H1 (cell line): Measurements from ENCODE around the gene MBP. TPM values are rescaled to one million over a fixed set of nuclear protein-coding genes. Genes with fewer than 3 reads are reported as not detected.

Source experiments
- CTCF ChIA-PET: fragments of 300-600 bp; sonication (Branson Sonifier 250); formaldehyde crosslinking; loops from one replicate; lab custom pipeline; 2021; ENCODE audit not compliant: partially characterized antibody; lab: Charles Lee
- POLR2A ChIA-PET: fragments of 300-600 bp; sonication (Branson Sonifier 250); formaldehyde crosslinking; loops from one replicate; lab custom pipeline; 2021; ENCODE audit warnings: inconsistent platforms; ENCODE audit not compliant: partially characterized antibody; lab: Charles Lee
- DNase-seq, 2 experiments: peaks; one replicate each; pipeline versions ENCODE4 v3.0.0 to v3.0.0-alpha.2; 2010 to 2022; ENCODE audit warnings: low spot score in 2 of 2, low read depth in 1 of 2, mixed read lengths in 1 of 2
- FAIRE-seq: peaks from 2 replicates; lab custom pipeline; 2011; peaks lifted over from hg19 to GRCh38; lab: Jason Lieb, UNC
- H2AFZ ChIP-seq: 2 replicates; pipeline ENCODE4 v1.8.1; 2012; ENCODE audit warnings: low read length, inconsistent platforms
- H2AK5ac ChIP-seq: 2 replicates; pipeline ENCODE4 v1.6.1; 2013; ENCODE audit warnings: low read depth, low read length
- H2BK120ac ChIP-seq: replicated peaks from 2 replicates; pipeline ENCODE3; 2013; ENCODE audit warnings: low read depth, low read length, inconsistent platforms
- H2BK12ac ChIP-seq: 2 replicates; pipeline ENCODE4 v1.6.1; 2013; ENCODE audit warnings: low read depth, low read length
- H2BK15ac ChIP-seq: 2 replicates; pipeline ENCODE4 v1.6.1; 2013; ENCODE audit warnings: low read length
- H2BK20ac ChIP-seq: 2 replicates; pipeline ENCODE4 v1.6.1; 2013; ENCODE audit warnings: low read length
- H2BK5ac ChIP-seq: 2 replicates; pipeline ENCODE4 v1.6.1; 2013; ENCODE audit warnings: low read depth, low read length
- H3K14ac ChIP-seq: 2 replicates; pipeline ENCODE4 v1.6.1; 2013; ENCODE audit warnings: inconsistent platforms; ENCODE audit not compliant: insufficient read length
- H3K18ac ChIP-seq: 2 replicates; pipeline ENCODE4 v1.6.1; 2013; ENCODE audit warnings: low read length; ENCODE audit errors: extremely low read depth
- H3K23ac ChIP-seq: 2 replicates; pipeline ENCODE4 v1.6.1; 2013; ENCODE audit warnings: inconsistent platforms; ENCODE audit not compliant: insufficient read length
- H3K23me2 ChIP-seq: 2 replicates; pipeline ENCODE4 v1.6.1; 2013; ENCODE audit warnings: low read depth, low read length
- H3K27ac ChIP-seq: 2 replicates; pipeline ENCODE4 v1.6.1; 2011; ENCODE audit warnings: low read depth, low read length, inconsistent platforms
- H3K27me3 ChIP-seq, 4 experiments: replicated peaks in 1 of 4; 1 replicate in 1 of 4; 2 replicates in 3 of 4; pipeline versions ENCODE4 v1.6.1 to v1.8.1; 2011 to 2013; ENCODE audit warnings: low read length in 3 of 4, mild to moderate bottlenecking in 3 of 4, inconsistent platforms in 2 of 4, mixed read lengths in 2 of 4, moderate library complexity in 1 of 4; ENCODE audit not compliant: control insufficient read depth in 3 of 4, insufficient read depth in 3 of 4; ENCODE audit errors: extremely low read depth in 1 of 4
- H3K36me3 ChIP-seq, 4 experiments: 2 replicates each; pipeline versions ENCODE4 v1.6.1 to v1.8.1; 2011 to 2013; ENCODE audit warnings: mild to moderate bottlenecking in 4 of 4, low read length in 3 of 4, moderate library complexity in 2 of 4, control low read depth in 1 of 4, inconsistent platforms in 1 of 4; ENCODE audit not compliant: insufficient read depth in 4 of 4, control insufficient read depth in 2 of 4
- H3K4ac ChIP-seq: replicated peaks from 2 replicates; pipeline ENCODE3; 2013; ENCODE audit warnings: low read length, low read depth, mixed read lengths, inconsistent platforms; ENCODE audit not compliant: insufficient read length
- H3K4me1 ChIP-seq, 4 experiments: replicated peaks in 1 of 4; 1 replicate in 1 of 4; 2 replicates in 3 of 4; pipeline versions ENCODE4 v1.6.1 to v1.8.1; 2011 to 2013; ENCODE audit warnings: low read length in 3 of 4, inconsistent platforms in 2 of 4, mixed read lengths in 1 of 4; ENCODE audit not compliant: insufficient read depth in 4 of 4, control insufficient read depth in 3 of 4
- H3K4me2 ChIP-seq, 2 experiments: 2 replicates each; pipeline versions ENCODE4 v1.6.1 to v1.8.1; 2011 to 2013; ENCODE audit warnings: low read depth in 2 of 2, low read length in 2 of 2, control low read depth in 1 of 2, inconsistent platforms in 1 of 2, mild to moderate bottlenecking in 1 of 2; ENCODE audit not compliant: insufficient read depth in 1 of 2
- H3K4me3 ChIP-seq, 4 experiments: fragments of 200-600, 300-600 bp in 1 of 4; sonication (generic), shearing (Covaris generic), sonication (Bioruptor Twin) in 1 of 4; 2 replicates each; pipeline versions ENCODE4 v1.5.1 to v1.8.1; 2011 to 2016; ENCODE audit warnings: low read length in 4 of 4, low read depth in 3 of 4, control low read depth in 2 of 4, inconsistent platforms in 2 of 4, mild to moderate bottlenecking in 2 of 4, mixed read lengths in 1 of 4, moderate library complexity in 1 of 4; ENCODE audit not compliant: insufficient read depth in 2 of 4; ENCODE audit errors: extremely low read depth in 1 of 4
- H3K56ac ChIP-seq: replicated peaks from 2 replicates; pipeline ENCODE3; 2013; ENCODE audit warnings: low read depth, mild to moderate bottlenecking, mixed read lengths, low read length, inconsistent platforms; ENCODE audit not compliant: insufficient read length
- H3K79me1 ChIP-seq: 2 replicates; pipeline ENCODE4 v1.6.1; 2013; ENCODE audit warnings: low read depth, low read length, control low read depth
- H3K79me2 ChIP-seq, 2 experiments: 2 replicates each; pipeline versions ENCODE4 v1.6.1 to v1.8.1; 2012 to 2013; ENCODE audit warnings: low read length in 2 of 2, mild to moderate bottlenecking in 2 of 2, inconsistent platforms in 1 of 2; ENCODE audit not compliant: insufficient read depth in 2 of 2, control insufficient read depth in 1 of 2
- H3K9ac ChIP-seq, 4 experiments: replicated peaks in 1 of 4; 1 replicate in 1 of 4; 2 replicates in 3 of 4; pipeline versions ENCODE4 v1.6.1 to v1.8.1; 2011 to 2013; ENCODE audit warnings: low read depth in 3 of 4, low read length in 3 of 4, control low read depth in 2 of 4, mild to moderate bottlenecking in 2 of 4, moderate library complexity in 2 of 4, inconsistent platforms in 1 of 4; ENCODE audit errors: extremely low read depth in 1 of 4
- H3K9me3 ChIP-seq, 2 experiments: 2 replicates each; pipeline versions ENCODE4 v1.6.1 to v1.8.1; 2012 to 2013; ENCODE audit warnings: mild to moderate bottlenecking in 2 of 2, moderate library complexity in 2 of 2, control low read depth in 1 of 2, inconsistent platforms in 1 of 2, low read depth in 1 of 2, low read length in 1 of 2, mixed read lengths in 1 of 2; ENCODE audit not compliant: insufficient read depth in 2 of 2
- H4K20me1 ChIP-seq, 2 experiments: replicated peaks in 1 of 2; 2 replicates each; pipeline versions ENCODE3 to v1.8.1; 2011 to 2013; ENCODE audit warnings: inconsistent platforms in 2 of 2, low read length in 2 of 2, mild to moderate bottlenecking in 1 of 2; ENCODE audit not compliant: insufficient read depth in 2 of 2, control insufficient read depth in 1 of 2
- H4K5ac ChIP-seq: 2 replicates; pipeline ENCODE4 v1.6.1; 2013; ENCODE audit warnings: low read length, low read depth, mixed read lengths, inconsistent platforms; ENCODE audit not compliant: insufficient read length
- H4K8ac ChIP-seq: 2 replicates; pipeline ENCODE4 v1.8.0; 2013; ENCODE audit warnings: mild to moderate bottlenecking, moderate library complexity, low read length, inconsistent platforms; ENCODE audit not compliant: insufficient read depth; ENCODE audit errors: extremely low read depth
- H4K91ac ChIP-seq: replicated peaks from 2 replicates; pipeline ENCODE3; 2013; ENCODE audit warnings: low read length, mixed read lengths, inconsistent platforms; ENCODE audit not compliant: insufficient read length
- BRCA1 ChIP-seq: IDR thresholded peaks from 2 replicates; pipeline ENCODE4 v1.6.1; 2012; ENCODE audit warnings: low read depth, low read length, improper control_type of control experiment
- CEBPB ChIP-seq: IDR thresholded peaks from 2 replicates; pipeline ENCODE4 v1.6.1; 2012; ENCODE audit warnings: low read depth, low read length
- CREB1 ChIP-seq: IDR thresholded peaks from 2 replicates; pipeline ENCODE4 v1.6.1; 2012; ENCODE audit warnings: inconsistent platforms
- POLR2A ChIP-seq, 2 experiments: IDR thresholded peaks; 1 replicate in 1 of 2; 2 replicates in 1 of 2; pipeline ENCODE4 v1.6.1; 2011; ENCODE audit warnings: low read depth in 2 of 2, low read length in 2 of 2, mild to moderate bottlenecking in 2 of 2; ENCODE audit errors: control extremely low read depth in 1 of 2
- TAF7 ChIP-seq: optimal IDR thresholded peaks from 2 replicates; pipeline ENCODE3; 2011; ENCODE audit warnings: low read depth, mild to moderate bottlenecking, inconsistent platforms, low read length, moderate library complexity, borderline replicate concordance
- TCF12 ChIP-seq: IDR thresholded peaks from 2 replicates; pipeline ENCODE4 v1.6.1; 2011; ENCODE audit warnings: low read depth, mild to moderate bottlenecking, low read length
- WGBS, 2 experiments: shearing (Covaris generic) in 1 of 2; methylation state at CpG; one replicate each; pipeline versions ENCODE4 v1.1.6 to v1.1.7; 2013 to 2015; ENCODE audit warnings: low lambda C conversion rate in 2 of 2, mixed read lengths in 2 of 2, inconsistent platforms in 1 of 2, low coverage in 1 of 2, missing lambda C conversion rate in 1 of 2; ENCODE audit not compliant: insufficient replicate concordance in 2 of 2, insufficient coverage in 1 of 2, insufficient read length in 1 of 2; ENCODE audit errors: extremely low coverage in 1 of 2, missing lambda C conversion rate in 1 of 2; 5-methylcytosine and 5-hydroxymethylcytosine counted together
- polyA plus RNA-seq, 7 experiments: library from polyadenylated mRNA; depleted of rRNA in 3 of 7; stranded (reverse) in 5 of 7; unstranded in 2 of 7; fragments of >200 nt in 5 of 7; fragments of 200-250 nt in 2 of 7; gene quantifications; 1 replicate in 5 of 7; 2 replicates in 1 of 7; 4 replicates in 1 of 7; pipeline versions ENCODE4 v1.2.1 to v1.2.3, GENCODE V29; 2011 to 2013; ENCODE audit warnings: missing spikeins in 2 of 7, mixed read lengths in 2 of 7
- total RNA-seq: library from RNA; stranded (reverse); fragmentation: NEBNext Ultra II Directional; extraction: Animal tissue kit (Norgen Biotek cat#: 25700); gene quantifications from 2 replicates; pipeline ENCODE4 v1.2.1, GENCODE V29; 2021

The MBP gene
- total and polyA plus RNA-seq, 2 of the 8 experiments (the other 6 are each of a cell fraction or from before 2014, with no cell fraction given): 7.7 to 19.2 TPM

DNA sequence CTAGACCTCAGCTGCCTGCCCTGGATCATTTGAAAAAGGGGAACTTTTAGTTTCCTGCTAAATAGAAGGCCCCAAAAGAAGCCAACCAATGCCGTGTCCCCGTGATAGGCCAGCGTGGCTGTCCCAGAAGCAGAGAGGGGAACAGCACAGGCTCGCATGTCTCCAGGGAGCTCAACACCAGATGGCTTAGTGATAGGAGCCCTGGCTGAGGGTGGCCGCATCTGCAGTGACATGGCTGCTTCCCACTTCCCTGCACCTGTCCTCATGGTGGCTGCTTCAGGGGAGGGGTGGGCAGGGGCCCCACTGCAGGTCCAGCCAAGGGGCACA is 79.6 kb downstream of the MBP start:
- Histone ChIP-seq H3K56ac (no peak overlapping the region), H3K4me1 (peaks cover 14 to 32% (median 16%) of the 10 kb centered on the region in 4 experiments), H3K4me2 (no peak overlapping the region), H3K27ac (no peak overlapping the region), H3K27me3 (no peaks in the 10 kb centered on the region), H2BK5ac (no peak overlapping the region), H2BK12ac (no peak overlapping the region), H3K23me2 (peaks cover 2% of the 10 kb centered on the region; the same call in 1 of the 2 replicates), H3K9ac (no peak overlapping the region), H3K18ac (no peak overlapping the region), H2BK15ac (no peak overlapping the region), H2AK5ac (no peak overlapping the region), H2AFZ (no peak overlapping the region), H3K14ac (no peak overlapping the region), H4K8ac (no peak overlapping the region), H3K36me3 (no peaks in the 10 kb centered on the region), H3K79me1 (no peaks in the 10 kb centered on the region; the same call in 1 of the 2 replicates), H2BK20ac (no peak overlapping the region), H4K20me1 (no peaks in the 10 kb centered on the region), H4K5ac (no peak overlapping the region), H3K4me3 (no peak overlapping the region), H4K91ac (no peak overlapping the region), H3K9me3 (no peaks in the 10 kb centered on the region), H3K79me2 (no peaks in the 10 kb centered on the region), H3K4ac (no peak overlapping the region), H2BK120ac (no peak overlapping the region), H3K23ac (no peak overlapping the region)
- DNase-seq (no peak), FAIRE-seq (no peak)
- POLR2A ChIA-PET: no interaction called here
- no peak for TF ChIP-seq BRCA1
- no peak for TF ChIP-seq TCF12
- TF ChIP-seq CREB1: no peak
- TF ChIP-seq TAF7: no peak
- TF ChIP-seq CEBPB: no peak
- no peak for TF ChIP-seq POLR2A (IDR thresholded peaks at IDR 0.05; ENCODE audit: control extremely low read depth in 1 of 2, low read depth in 2 of 2, low read length in 2 of 2)
- WGBS, 2 experiments: 94% methylated on average over 5 of the region's 5 CpGs; no CpG with 5 or more reads in 1 of the 2 experiments
- CTCF ChIA-PET: interaction anchor here (0.7 to 4.3 kb wide), 10 partner anchors 8 to 131 kb away, joined by 3 to 27 read pairs (median 5); no protein-coding TSS in a partner anchor
